Right atrium auricular region (tissue), 2 donors: ENCODE measurements around the gene ATXN2. TPM values are rescaled to one million over a fixed set of nuclear protein-coding genes. Genes with fewer than 3 reads are reported as not detected.
A peak's percentile ranks its signal among the peaks of the same experiment; 100 is the strongest.

Experiments used
- DNase-seq: peaks from one replicate; pipeline ENCODE4 v3.0.0-alpha.2; 2019; ENCODE audit warnings: low spot score
- H3K27ac ChIP-seq, 2 donors: fragments of 200-600 bp; sonication (generic); 1 replicate in 1 of 2; 2 replicates in 1 of 2; pipeline ENCODE4 v1.5.1; 2016 to 2019
- H3K27me3 ChIP-seq, 2 donors: fragments of 200-600 bp; sonication (generic); one replicate each; pipeline versions ENCODE4 v1.5.1 to v1.6.0; 2017 to 2019
- H3K36me3 ChIP-seq: fragments of 200-600 bp; sonication (generic); one replicate; pipeline ENCODE4 v1.5.1; 2016
- H3K4me1 ChIP-seq, 2 donors: fragments of 200-600 bp; sonication (generic); one replicate each; pipeline versions ENCODE4 v1.5.1 to v1.6.0; 2017 to 2019
- H3K4me3 ChIP-seq, 2 donors: fragments of 200-600 bp; sonication (generic); 1 replicate in 1 of 2; 2 replicates in 1 of 2; pipeline ENCODE4 v1.5.1; 2017 to 2019; ENCODE audit warnings: mild to moderate bottlenecking in 1 of 2, moderate library complexity in 1 of 2
- H3K9me3 ChIP-seq, 2 donors: fragments of 200-600 bp; sonication (generic); one replicate each; pipeline ENCODE4 v1.5.1; 2019
- total RNA-seq, 2 donors: library from RNA; depleted of rRNA; stranded (reverse); fragments of >200 nt; gene quantifications; one replicate each; pipeline ENCODE4 v1.1.0, GENCODE V29; 2016
- TF ChIP-seq, protein P1 (sequence below), 2 donors: fragments of 200-600 bp; sonication (generic); IDR thresholded peaks; one replicate each; pipeline ENCODE4 v1.5.1; 2019; ENCODE audit warnings: antibody characterized with exemption in 2 of 2

ATXN2 gene
- total RNA-seq, 2 donors from 2014 or later: 33.4 to 36.6 TPM

DNA sequence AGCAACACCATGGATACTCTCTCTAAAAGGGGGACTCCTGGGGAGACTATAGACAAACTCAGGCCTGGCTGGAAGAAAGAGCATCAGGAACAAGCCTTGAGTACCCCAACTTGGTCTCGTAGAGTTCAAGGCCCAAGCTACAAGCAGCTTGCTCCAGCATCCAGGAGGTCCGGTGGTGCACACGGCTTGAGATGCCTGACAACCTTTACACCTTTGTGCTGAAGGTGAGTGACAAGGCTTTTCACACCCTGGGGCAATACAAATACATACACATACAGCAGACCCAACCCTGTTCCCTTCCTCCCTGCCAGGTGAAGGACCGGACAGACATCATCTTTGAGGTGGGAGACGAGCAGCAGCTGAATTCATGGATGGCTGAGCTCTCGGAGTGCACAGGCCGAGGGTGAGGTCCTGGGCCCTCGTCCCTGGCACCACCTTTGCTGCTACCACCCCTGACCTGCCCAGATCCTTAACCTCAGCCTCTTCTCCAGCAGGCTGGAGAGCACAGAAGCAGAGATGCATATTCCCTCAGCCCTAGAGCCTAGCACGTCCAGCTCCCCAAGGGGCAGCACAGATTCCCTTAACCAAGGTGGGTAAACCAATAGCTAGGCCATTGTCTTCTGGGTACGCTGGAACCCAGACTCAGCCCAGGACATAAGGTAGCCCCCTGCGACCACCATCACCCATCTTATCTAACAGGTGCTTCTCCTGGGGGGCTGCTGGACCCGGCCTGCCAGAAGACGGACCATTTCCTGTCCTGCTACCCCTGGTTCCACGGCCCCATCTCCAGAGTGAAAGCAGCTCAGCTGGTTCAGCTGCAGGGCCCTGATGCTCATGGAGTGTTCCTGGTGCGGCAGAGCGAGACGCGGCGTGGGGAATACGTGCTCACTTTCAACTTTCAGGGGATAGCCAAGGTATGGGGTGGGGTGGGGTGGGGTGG, 152.2 kb downstream of the ATXN2 start:
- Histone ChIP-seq H3K4me3 (no peak overlapping the region), H3K4me1 (peaks cover 4 to 91% of the 10 kb centered on the region in 2 donors), H3K36me3 (peaks cover 50% of the 10 kb centered on the region), H3K9me3 (no peaks in the 10 kb centered on the region), H3K27me3 (no peaks in the 10 kb centered on the region), H3K27ac (peak overlapping the region; percentile 84 to 87)
- TF ChIP-seq, protein P1, sequence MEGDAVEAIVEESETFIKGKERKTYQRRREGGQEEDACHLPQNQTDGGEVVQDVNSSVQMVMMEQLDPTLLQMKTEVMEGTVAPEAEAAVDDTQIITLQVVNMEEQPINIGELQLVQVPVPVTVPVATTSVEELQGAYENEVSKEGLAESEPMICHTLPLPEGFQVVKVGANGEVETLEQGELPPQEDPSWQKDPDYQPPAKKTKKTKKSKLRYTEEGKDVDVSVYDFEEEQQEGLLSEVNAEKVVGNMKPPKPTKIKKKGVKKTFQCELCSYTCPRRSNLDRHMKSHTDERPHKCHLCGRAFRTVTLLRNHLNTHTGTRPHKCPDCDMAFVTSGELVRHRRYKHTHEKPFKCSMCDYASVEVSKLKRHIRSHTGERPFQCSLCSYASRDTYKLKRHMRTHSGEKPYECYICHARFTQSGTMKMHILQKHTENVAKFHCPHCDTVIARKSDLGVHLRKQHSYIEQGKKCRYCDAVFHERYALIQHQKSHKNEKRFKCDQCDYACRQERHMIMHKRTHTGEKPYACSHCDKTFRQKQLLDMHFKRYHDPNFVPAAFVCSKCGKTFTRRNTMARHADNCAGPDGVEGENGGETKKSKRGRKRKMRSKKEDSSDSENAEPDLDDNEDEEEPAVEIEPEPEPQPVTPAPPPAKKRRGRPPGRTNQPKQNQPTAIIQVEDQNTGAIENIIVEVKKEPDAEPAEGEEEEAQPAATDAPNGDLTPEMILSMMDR (IDR thresholded peaks at IDR 0.05): no peak
- DNase-seq: peak; percentile 53

DNA sequence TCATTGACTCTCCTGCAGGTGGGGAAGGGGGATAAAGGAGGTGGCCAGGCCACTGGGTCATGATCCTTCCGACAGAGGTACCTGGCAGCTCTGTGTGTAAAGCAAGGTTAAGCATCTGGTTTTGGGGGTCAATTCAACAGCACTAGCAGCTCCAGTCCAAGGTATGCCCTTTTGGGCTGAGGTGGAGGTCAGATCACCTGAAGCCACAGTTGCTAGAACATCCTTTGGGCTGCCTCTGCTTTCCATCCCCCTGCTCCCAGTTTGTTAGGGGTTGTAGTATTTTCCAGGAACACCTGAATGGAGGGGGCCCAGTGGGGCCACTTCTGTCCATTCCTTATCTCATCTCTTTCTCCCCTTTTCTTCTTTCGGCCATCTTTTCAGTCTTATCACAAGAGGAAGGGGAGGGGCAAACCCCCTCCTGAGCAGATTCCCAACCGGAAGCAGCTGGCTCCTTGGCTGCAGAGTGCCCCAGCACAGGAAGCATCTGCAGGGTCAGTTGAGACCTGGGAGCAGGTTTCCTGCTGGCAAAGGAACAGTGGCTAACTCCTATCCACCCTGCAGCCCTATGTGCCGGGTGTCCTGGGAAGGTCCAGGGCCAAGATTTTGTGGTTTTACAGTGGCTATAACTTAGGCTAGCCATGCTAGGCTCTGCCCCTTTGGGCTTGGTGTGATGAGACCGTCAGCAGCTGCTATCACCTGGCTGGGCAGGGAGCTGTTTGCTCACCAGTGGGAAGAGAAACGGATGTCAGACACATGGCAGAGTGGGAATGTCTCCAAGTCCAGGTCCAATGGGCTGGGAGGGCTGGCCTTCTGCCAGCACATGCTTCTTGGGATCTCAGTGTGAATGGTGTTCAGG, 153.2 kb downstream of the ATXN2 start:
- Histone ChIP-seq H3K4me3 (no peak overlapping the region), H3K4me1 (peaks cover 4 to 95% of the 10 kb centered on the region in 2 donors), H3K27me3 (no peaks in the 10 kb centered on the region), H3K9me3 (no peaks in the 10 kb centered on the region), H3K36me3 (peaks cover 49% of the 10 kb centered on the region), H3K27ac (peak overlapping the region; percentile 61 to 84)
- TF ChIP-seq, protein P1 (IDR thresholded peaks at IDR 0.05): no peak
- peak; percentile 58 for DNase-seq

DNA sequence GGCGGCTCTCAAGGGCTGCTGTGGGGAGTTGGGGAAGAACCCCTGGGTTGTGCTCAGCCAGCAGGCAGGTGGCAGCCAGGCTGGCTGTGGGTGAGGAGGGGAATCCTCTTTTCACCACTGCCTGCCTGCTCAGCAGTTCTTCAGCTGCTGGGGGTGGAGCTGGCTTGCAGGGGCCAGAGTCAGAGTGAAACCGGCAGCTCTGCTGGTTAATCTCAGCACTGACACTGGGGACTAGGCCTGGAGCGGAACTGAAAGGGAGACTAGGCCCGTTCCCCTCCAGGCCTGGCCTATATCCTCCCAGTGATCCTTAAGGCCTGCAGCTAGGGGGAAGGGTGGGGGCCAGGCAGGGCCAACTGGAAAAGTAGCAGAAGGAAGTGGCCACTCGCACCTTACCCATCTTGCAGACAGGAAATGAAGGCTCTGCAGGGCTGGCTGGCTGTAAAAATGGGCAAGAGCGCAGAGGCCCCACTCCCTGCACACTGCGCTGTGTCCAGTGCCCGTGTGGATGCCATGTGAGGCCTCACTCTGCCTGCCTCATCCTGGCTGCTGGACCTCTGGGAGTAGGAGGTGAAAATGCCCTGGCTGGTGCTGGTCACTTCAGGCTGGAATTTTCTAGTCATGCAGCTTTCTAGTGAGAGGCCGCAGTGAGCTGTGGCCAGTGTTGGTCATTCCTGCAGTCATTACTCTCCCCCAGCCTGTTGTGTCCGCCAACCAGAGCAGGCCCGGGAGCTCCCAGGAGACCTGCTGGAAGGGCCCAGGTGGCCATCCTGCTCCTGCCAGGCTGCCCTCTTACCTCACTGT, 154.0 kb downstream of the ATXN2 start:
- Histone ChIP-seq H3K27me3 (no peaks in the 10 kb centered on the region), H3K9me3 (no peaks in the 10 kb centered on the region), H3K27ac (peak overlapping the region; percentile 61 to 84), H3K4me1 (peaks cover 4 to 95% of the 10 kb centered on the region in 2 donors), H3K4me3 (no peak overlapping the region), H3K36me3 (peaks cover 42% of the 10 kb centered on the region)
- peak; percentile 71 for DNase-seq
- TF ChIP-seq, protein P1 (IDR thresholded peaks at IDR 0.05): peak in 1 of 2 donors; percentile 14

DNA sequence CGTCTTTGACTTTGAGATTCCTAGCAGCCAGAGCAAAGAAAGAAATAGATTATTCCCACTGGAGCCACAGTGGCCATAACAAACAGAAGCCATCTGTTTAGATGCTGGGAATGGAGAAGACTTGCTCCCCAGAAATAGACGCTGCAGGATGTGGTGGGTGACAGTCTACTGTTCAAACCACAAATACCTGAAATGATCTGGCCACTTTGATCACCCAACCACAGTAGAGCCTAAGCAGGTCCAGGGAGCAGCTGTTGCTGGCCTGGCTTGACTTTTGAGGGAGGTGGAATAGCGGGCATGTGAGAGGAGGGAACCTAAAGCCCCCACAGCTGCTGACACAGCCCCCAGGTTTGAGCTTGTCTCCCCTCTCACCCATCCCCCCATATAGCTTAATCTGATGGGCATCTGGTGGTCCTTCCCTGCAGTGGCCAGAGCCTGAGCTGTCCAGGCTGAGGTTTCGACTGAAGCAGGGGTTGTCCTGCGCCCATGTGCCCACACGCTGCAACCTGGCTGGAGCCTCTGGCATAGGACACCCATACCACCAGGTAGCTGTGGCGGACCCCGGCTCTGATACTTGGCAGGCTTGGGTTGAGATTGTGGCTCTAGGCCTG, 154.7 kb downstream of the ATXN2 start:
- no peaks in the 10 kb centered on the region for H3K27me3 ChIP-seq
- H3K9me3 ChIP-seq: no peaks in the 10 kb centered on the region
- peaks cover 42% of the 10 kb centered on the region for H3K36me3 ChIP-seq
- no peak overlapping the region for H3K4me3 ChIP-seq
- peaks cover 4 to 95% of the 10 kb centered on the region in 2 donors for H3K4me1 ChIP-seq
- peak overlapping the region; percentile 61 to 84 for H3K27ac ChIP-seq
- DNase-seq: no peak
- TF ChIP-seq, protein P1 (IDR thresholded peaks at IDR 0.05): no peak

DNA sequence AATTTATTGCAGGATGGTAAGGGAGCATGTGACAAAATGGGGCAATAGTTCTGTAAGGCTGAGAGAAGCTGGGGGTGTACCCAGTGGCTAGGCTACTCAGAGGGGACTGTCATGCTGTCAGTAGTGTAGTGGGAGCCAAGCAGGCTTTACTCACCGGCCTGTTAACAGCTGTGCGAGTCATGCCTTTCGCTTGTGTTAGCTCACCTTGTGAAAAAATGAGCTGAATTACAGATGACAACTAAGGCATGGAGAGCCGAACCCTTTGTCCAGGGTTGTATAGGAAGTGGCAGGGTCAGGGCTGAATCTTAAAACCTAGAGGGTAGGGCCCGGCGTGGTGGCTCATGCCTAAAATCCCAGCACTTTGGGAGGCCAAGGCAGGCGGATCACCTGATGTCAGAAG, 155.5 kb downstream of the ATXN2 start:
- Histone ChIP-seq H3K36me3 (peaks cover 36% of the 10 kb centered on the region), H3K9me3 (no peaks in the 10 kb centered on the region), H3K4me1 (peaks cover 4 to 95% of the 10 kb centered on the region in 2 donors), H3K27me3 (no peaks in the 10 kb centered on the region), H3K27ac (peak overlapping the region in 1 of 2 donors; percentile 84), H3K4me3 (no peak overlapping the region)
- TF ChIP-seq, protein P1 (IDR thresholded peaks at IDR 0.05): no peak
- peak; percentile 64 for DNase-seq
